Muscle of leg (tissue), 11 donors: ENCODE measurements around the gene RASA1. TPM values are rescaled to one million over a fixed set of nuclear protein-coding genes. Genes with fewer than 3 reads are reported as not detected.
A peak's percentile ranks its signal among the peaks of the same experiment; 100 is the strongest.
"Not testable (repeated sequence)": the region's sequence is repeated elsewhere in the genome, so short reads cannot be mapped to it uniquely, and the experiment has no call there.

Experiments used
- DNase-seq: peaks from one replicate; pipeline ENCODE4 v3.0.0; 2013
- H3K27ac ChIP-seq: one replicate; pipeline ENCODE4 v1.5.1; 2013; ENCODE audit warnings: mild to moderate bottlenecking, low read length, control low read depth
- H3K27me3 ChIP-seq: one replicate; pipeline ENCODE4 v1.6.1; 2013; ENCODE audit warnings: low read length; ENCODE audit not compliant: control insufficient read depth, insufficient read depth
- H3K36me3 ChIP-seq: one replicate; pipeline ENCODE4 v1.6.1; 2013; ENCODE audit warnings: low read length; ENCODE audit not compliant: control insufficient read depth, insufficient read depth
- H3K4me1 ChIP-seq: one replicate; pipeline ENCODE4 v1.6.1; 2013; ENCODE audit warnings: low read length; ENCODE audit not compliant: control insufficient read depth, insufficient read depth
- H3K4me3 ChIP-seq: one replicate; pipeline ENCODE4 v1.5.1; 2013; ENCODE audit warnings: low read length, control low read depth
- H3K9me3 ChIP-seq: replicated peaks from 2 replicates; pipeline ENCODE4 v1.6.1; 2013; ENCODE audit warnings: low read depth, low read length; ENCODE audit not compliant: control insufficient read depth
- WGBS: methylation state at CpG from one replicate; pipeline ENCODE4 v1.1.5; 2013; ENCODE audit warnings: missing lambda C conversion rate; ENCODE audit not compliant: insufficient coverage; 5-methylcytosine and 5-hydroxymethylcytosine counted together
- polyA plus RNA-seq, 8 donors: library from polyadenylated mRNA; unstranded; fragments of 120-200 nt; gene quantifications; one replicate each; pipeline versions ENCODE4 v1.2.1 to v1.2.3, GENCODE V29; 2013; ENCODE audit warnings: inconsistent platforms in 1 of 8, low replicate concordance in 1 of 8; ENCODE audit not compliant: insufficient read length in 8 of 8, insufficient read depth in 1 of 8
- total RNA-seq: library from RNA; stranded (reverse); fragments of 120-200 nt; gene quantifications from one replicate; pipeline ENCODE4 v1.2.4, GENCODE V29; 2013

RASA1 gene
- total and polyA plus RNA-seq, 9 donors = 22.6 to 35.9 (median 27.7) TPM

DNA sequence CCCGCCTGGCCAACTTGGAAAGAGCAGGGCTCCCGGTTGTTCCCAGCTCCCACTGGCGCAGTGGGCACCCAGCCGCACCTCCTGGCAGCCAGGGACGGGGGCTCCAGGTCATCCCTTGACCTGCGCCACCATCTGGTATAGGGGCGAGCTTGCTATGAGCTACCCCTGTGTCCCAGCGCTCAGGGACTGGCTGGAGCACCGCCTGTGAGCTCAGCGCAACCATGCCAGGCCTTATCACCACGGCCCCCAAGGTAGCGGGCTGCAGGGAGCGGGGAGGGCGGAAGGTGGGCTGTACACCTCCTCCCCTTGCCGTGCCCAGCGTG lies 15.4 kb upstream of the RASA1 start:
- no peak for DNase-seq
- WGBS = 95% methylated on average over 16 of the region's 16 CpGs
- no peak overlapping the region for H3K27ac ChIP-seq
- H3K4me3 ChIP-seq = no peak overlapping the region
- no peaks in the 10 kb centered on the region for H3K4me1 ChIP-seq
- no peaks in the 10 kb centered on the region for H3K36me3 ChIP-seq
- no peaks in the 10 kb centered on the region for H3K9me3 ChIP-seq
- H3K27me3 ChIP-seq = no peaks in the 10 kb centered on the region

DNA sequence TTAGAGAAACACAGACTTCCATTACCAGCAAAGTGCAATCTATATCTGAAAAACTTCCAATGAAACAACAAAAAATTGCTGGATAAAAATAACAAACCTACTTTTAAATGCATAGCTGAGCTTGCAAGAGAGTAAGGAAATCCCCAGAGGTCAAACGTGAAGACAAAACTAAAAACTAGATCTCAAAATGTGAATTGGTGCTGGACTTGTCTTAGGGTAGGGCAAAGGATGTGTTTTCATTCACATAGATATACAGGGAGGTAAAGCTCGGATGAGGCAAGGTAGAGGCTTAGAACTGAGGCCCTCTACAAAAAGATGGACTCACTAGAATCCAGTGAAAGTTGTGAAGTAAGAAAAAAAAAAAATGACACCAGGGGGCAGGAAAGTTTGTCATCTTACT lies 13.6 kb upstream of the RASA1 start:
- no peak overlapping the region for H3K4me3 ChIP-seq
- H3K27ac ChIP-seq = no peak overlapping the region
- no peaks in the 10 kb centered on the region for H3K4me1 ChIP-seq
- no peaks in the 10 kb centered on the region for H3K9me3 ChIP-seq
- DNase-seq = no peak
- WGBS = 43% methylated on average over 1 of the region's 2 CpGs
- no peaks in the 10 kb centered on the region for H3K27me3 ChIP-seq
- no peaks in the 10 kb centered on the region for H3K36me3 ChIP-seq

DNA sequence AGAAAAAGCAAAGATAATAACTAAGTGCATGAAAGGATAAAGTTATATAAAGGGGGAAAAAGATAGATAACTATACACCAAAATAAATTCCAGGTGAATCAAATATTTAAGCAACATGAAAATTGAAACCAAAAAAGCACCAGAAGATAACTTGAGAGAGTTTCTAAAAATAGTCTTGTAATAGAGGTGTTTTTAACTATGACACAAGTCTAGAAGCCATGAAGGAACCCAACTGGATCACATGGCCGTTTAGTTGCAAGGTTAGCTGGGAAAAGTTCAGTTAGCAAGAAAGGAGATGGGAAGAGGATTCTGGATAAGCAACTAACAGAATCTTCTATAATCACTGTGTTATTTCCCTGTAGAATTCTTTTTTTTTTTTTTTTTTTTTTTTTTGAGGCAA lies 9.2 kb upstream of the RASA1 start:
- Histone ChIP-seq H3K27ac (no peak overlapping the region), H3K9me3 (no peaks in the 10 kb centered on the region), H3K4me3 (no peak overlapping the region), H3K4me1 (no peaks in the 10 kb centered on the region), H3K36me3 (no peaks in the 10 kb centered on the region), H3K27me3 (peaks cover 3% of the 10 kb centered on the region)
- WGBS = no CpG with 5 or more reads among the region's 1 CpG
- DNase-seq = no peak

DNA sequence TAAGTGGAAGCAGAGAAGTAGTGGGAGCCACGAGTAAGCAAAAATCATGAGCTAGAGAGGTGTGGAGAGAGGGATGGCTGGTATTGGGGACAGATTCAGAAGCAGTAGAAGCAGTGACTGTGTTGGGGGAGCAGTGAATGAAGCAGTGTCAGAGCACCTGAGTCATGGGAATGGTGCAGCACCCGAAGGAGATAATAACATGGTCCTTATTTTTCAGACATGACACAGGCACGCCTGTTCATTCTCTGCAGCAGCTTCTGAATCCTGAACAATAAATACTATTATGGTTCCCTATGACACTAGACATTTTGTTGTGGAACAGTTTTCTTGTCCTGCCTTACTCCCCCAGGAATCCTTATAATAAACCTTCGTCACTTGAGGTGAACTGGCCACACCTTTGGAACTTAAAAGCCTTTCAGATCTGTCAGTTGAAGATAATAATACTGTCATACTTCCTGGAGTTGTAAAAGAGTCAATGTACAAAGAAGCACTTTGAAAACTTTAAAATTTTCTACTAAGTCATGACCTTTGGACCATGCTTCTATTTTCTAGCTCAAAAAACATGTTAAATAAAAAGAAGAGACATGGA lies 7.0 kb upstream of the RASA1 start:
- no peaks in the 10 kb centered on the region for H3K36me3 ChIP-seq
- no peak overlapping the region for H3K27ac ChIP-seq
- H3K9me3 ChIP-seq = no peaks in the 10 kb centered on the region
- no peak for DNase-seq
- no peak overlapping the region for H3K4me3 ChIP-seq
- H3K27me3 ChIP-seq = peaks cover 3% of the 10 kb centered on the region
- no peaks in the 10 kb centered on the region for H3K4me1 ChIP-seq
- 69% methylated on average over 1 of the region's 4 CpGs for WGBS

DNA sequence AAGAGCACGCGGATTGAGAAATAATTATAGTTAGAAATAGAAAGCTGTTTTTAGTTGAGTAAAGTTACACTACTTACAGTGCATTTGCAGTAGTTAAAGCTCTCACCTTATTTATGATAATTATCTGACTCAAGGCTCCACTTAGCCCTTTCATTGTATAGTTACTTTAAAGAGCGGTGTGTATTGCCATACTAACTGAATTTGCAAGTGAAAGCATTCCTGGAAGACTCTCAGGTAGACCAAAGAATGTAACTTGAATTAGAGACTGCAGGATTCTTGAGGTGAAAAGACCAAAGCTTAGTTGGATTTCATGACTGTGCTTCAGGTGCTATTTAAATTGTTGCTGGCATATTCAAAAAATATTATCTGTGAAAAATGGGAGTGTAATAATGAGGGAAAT lies 4.2 kb upstream of the RASA1 start:
- no peak for DNase-seq
- Histone ChIP-seq H3K36me3 (no peaks in the 10 kb centered on the region), H3K4me3 (no peak overlapping the region), H3K9me3 (no peaks in the 10 kb centered on the region), H3K4me1 (no peaks in the 10 kb centered on the region), H3K27ac (no peak overlapping the region), H3K27me3 (peaks cover 3% of the 10 kb centered on the region)
- whole genome bisulfite sequencing = no CpG with 5 or more reads among the region's 3 CpGs

DNA sequence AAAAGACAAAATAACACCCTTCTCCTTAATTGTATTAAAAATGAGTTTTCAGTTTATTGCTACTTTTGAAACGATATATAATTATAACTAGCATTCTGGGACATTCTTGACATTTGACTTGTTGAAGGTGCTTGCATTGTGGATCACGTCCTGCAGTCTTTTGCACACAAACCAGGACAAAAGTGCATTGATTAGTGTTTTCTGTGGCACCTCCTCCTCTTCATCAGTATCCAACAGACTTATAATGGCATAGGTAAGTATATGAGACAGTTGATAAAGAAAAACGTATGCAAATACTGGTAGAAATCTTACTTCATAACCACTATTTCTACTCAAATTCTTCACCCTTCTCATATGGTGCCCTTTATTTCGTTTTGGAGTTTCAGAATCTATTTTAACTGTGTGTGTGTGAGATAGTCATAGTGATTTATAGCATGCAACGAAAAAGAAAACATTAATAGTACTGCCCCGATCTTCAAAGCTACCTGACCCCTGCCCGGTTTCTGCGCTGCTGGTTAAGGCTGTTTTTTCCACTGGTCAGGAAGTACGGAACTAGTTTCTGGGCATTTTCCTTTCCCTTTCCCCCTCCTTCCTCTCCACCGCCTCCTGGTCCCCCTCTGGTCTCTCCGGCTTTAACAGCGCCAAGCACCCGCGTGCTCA lies 639 bp upstream of the RASA1 start:
- no peak for DNase-seq
- Histone ChIP-seq H3K36me3 (peaks cover 4% of the 10 kb centered on the region), H3K27me3 (peaks cover 3% of the 10 kb centered on the region), H3K4me3 (peak overlapping the region; percentile 85), H3K9me3 (no peaks in the 10 kb centered on the region), H3K4me1 (no peaks in the 10 kb centered on the region), H3K27ac (peak overlapping the region; percentile 89)
- 0% methylated on average over 9 of the region's 14 CpGs for WGBS

DNA sequence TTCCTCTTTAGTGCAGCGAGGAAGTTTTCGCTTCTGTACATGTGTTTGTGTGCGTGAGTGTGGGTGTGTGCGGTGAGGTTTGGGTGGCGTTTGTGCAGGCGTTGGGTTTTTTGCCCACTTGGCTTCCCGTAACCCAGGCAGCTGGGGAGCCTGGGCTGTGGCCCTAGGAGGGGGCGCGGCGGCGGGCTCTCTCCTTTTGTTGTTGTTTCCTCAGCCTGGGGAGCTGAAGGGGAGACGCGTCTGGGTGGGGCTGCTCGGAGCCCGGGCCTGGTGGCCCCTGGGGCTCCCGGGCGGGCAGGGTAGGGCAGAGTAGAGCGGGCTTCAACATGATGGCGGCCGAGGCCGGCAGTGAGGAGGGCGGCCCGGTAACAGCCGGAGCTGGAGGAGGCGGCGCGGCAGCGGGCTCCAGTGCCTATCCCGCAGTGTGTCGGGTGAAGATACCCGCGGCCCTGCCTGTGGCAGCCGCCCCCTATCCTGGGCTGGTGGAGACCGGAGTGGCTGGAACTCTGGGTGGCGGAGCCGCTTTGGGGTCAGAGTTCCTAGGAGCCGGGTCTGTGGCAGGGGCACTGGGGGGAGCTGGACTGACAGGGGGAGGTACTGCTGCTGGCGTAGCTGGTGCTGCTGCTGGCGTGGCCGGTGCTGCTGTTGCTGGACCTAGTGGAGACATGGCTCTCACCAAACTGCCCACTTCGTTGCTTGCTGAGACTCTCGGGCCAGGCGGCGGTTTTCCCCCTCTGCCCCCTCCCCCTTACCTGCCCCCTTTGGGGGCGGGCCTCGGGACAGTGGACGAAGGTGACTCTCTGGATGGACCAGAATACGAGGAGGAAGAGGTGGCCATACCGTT lies 665 bp downstream of the RASA1 start:
- peak; percentile 84 for DNase-seq
- Histone ChIP-seq H3K27ac (peak overlapping the region; percentile 95), H3K4me3 (peak overlapping the region; percentile 85), H3K27me3 (no peaks in the 10 kb centered on the region), H3K4me1 (no peaks in the 10 kb centered on the region), H3K9me3 (no peaks in the 10 kb centered on the region), H3K36me3 (peaks cover 4% of the 10 kb centered on the region)
- under 1% methylated on average over 36 of the region's 49 CpGs for WGBS

DNA sequence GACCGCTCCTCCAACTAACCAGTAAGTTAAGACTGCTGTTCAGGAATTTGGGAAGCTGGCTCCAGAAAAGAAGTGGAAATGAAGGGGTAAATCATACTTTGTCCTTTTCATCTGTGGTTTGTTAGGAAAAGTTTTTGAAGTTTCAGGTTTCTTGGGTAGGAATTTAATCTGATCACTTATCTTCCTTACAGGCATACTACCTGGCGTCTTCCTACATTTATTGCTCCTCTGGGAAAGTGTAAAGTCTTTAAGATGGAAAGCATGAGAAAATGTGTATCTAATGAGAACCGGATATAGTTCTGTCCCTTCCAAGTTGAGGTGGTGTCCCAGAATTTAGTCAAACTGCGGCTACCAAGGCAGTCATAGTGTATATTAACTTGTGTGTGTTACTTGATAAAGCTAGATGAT lies 1.3 kb downstream of the RASA1 start:
- peak overlapping the region; percentile 95 for H3K27ac ChIP-seq
- no peaks in the 10 kb centered on the region for H3K4me1 ChIP-seq
- H3K27me3 ChIP-seq = no peaks in the 10 kb centered on the region
- peak overlapping the region; percentile 85 for H3K4me3 ChIP-seq
- no peaks in the 10 kb centered on the region for H3K9me3 ChIP-seq
- DNase-seq = peak; percentile 43
- WGBS = 0% methylated on average over 2 of the region's 4 CpGs
- H3K36me3 ChIP-seq = peaks cover 6% of the 10 kb centered on the region

DNA sequence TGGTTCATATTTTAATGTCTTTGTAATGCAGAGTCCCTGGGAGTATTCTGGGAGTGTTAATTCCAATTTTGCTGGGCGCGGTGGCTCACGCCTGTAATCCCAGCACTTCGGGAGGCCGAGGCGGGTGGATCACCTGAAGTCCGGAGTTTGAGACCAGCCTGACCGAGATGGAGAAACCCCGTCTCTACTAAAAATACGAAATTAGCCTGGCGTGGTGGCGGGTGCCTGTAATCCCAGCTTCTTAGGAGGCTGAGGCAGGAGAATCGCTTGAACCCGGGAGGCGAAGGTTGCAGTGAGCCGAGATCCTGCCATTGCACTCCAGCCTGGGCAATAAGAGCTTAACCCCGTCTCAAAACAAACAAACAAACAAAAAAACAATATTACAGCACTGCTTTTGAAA lies 3.2 kb downstream of the RASA1 start:
- DNase-seq, H3K27me3 ChIP-seq, H3K36me3 ChIP-seq, H3K4me3 ChIP-seq, H3K9me3 ChIP-seq, H3K4me1 ChIP-seq, H3K27ac ChIP-seq: not testable (repeated sequence)
- 94% methylated on average over 13 of the region's 17 CpGs for WGBS

DNA sequence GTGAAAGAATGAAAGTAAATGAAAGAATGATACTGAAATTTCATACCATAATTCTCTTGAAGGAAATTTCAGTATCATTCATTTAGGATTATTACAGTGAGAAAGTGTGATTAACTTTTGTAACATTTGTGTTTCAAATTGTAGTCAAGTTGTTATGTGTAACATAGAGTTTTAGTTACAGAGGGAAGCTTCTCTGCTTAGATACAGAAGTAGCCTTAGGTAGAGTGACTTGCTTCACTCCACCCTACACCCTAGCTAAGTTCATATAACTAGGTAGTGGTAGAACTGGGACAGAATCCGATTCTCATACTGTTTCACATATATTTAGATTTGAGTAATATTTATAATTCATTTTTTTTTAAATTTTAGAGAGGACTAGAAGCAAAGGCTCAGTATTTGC lies 9.0 kb downstream of the RASA1 start:
- no peaks in the 10 kb centered on the region for H3K27me3 ChIP-seq
- no peak overlapping the region for H3K27ac ChIP-seq
- H3K4me3 ChIP-seq = no peak overlapping the region
- H3K4me1 ChIP-seq = no peaks in the 10 kb centered on the region
- H3K36me3 ChIP-seq = peaks cover 5% of the 10 kb centered on the region
- H3K9me3 ChIP-seq = no peaks in the 10 kb centered on the region
- no peak for DNase-seq
- no CpG with 5 or more reads among the region's 1 CpG for WGBS
